Nephron progenitor cell (in vitro differentiated cells): Measurements from ENCODE around the gene PHLDA2.
A peak's percentile ranks its signal among the peaks of the same experiment; 100 is the strongest.

Experiments used
- DNase-seq: peaks from one replicate; pipeline ENCODE4 v3.0.0; 2021
- H3K27ac Mint-ChIP-seq: 2 replicates; pipeline ENCODE4 v1.8.0; 2021; ENCODE audit warnings: mild to moderate bottlenecking, moderate library complexity, mixed read lengths
- H3K27me3 Mint-ChIP-seq: 2 replicates; pipeline ENCODE4 v1.8.0; 2021; ENCODE audit warnings: mild to moderate bottlenecking, low read depth, mixed read lengths; ENCODE audit not compliant: poor library complexity
- H3K36me3 Mint-ChIP-seq: 2 replicates; pipeline ENCODE4 v1.8.0; 2021; ENCODE audit warnings: low read depth, mixed read lengths
- H3K4me1 Mint-ChIP-seq: 2 replicates; pipeline ENCODE4 v1.8.0; 2021; ENCODE audit warnings: mixed read lengths
- H3K4me3 Mint-ChIP-seq: 2 replicates; pipeline ENCODE4 v1.8.0; 2021; ENCODE audit warnings: mild to moderate bottlenecking, moderate library complexity, mixed read lengths
- H3K9me3 Mint-ChIP-seq: 2 replicates; pipeline ENCODE4 v1.8.0; 2021; ENCODE audit warnings: mild to moderate bottlenecking, moderate library complexity, mixed read lengths
- CTCF ChIP-seq: fragments of 200-600 bp; sonication (generic); IDR thresholded peaks from 2 replicates; pipeline ENCODE4 v1.5.0; 2021; ENCODE audit warnings: antibody characterized with exemption

PHLDA2 gene

GRCh38 chr11:2886936-2887335 lies 42.3 kb downstream of the PHLDA2 start:
- H3K27ac Mint-ChIP-seq = no peak overlapping the region
- H3K36me3 Mint-ChIP-seq = peaks cover 11% of the 10 kb centered on the region
- peak overlapping the region; percentile 65 for H3K4me3 Mint-ChIP-seq
- H3K27me3 Mint-ChIP-seq = peaks cover 14% of the 10 kb centered on the region
- peaks cover 52% of the 10 kb centered on the region for H3K4me1 Mint-ChIP-seq
- no peak for TF ChIP-seq CTCF
- H3K9me3 Mint-ChIP-seq = no peaks in the 10 kb centered on the region
- DNase-seq = no peak

GRCh38 chr11:2886191-2886894 lies 42.9 kb downstream of the PHLDA2 start:
- H3K4me3 Mint-ChIP-seq = peak overlapping the region; percentile 65
- peaks cover 11% of the 10 kb centered on the region for H3K36me3 Mint-ChIP-seq
- no peaks in the 10 kb centered on the region for H3K9me3 Mint-ChIP-seq
- no peak overlapping the region for H3K27ac Mint-ChIP-seq
- DNase-seq = peak; percentile 73
- TF ChIP-seq CTCF = no peak
- H3K4me1 Mint-ChIP-seq = peaks cover 46% of the 10 kb centered on the region
- H3K27me3 Mint-ChIP-seq = peaks cover 14% of the 10 kb centered on the region

- peak within 1 kb of the TSS; percentile 21 for H3K27ac Mint-ChIP-seq
- TF ChIP-seq CTCF = no peak
- peaks cover 43% of the 10 kb centered on the region for H3K4me1 Mint-ChIP-seq
- H3K9me3 Mint-ChIP-seq = no peaks in the 10 kb centered on the region
- peak; percentile 91 for DNase-seq
- H3K36me3 Mint-ChIP-seq = peaks cover 11% of the 10 kb centered on the region
- H3K27me3 Mint-ChIP-seq = peaks cover 14% of the 10 kb centered on the region
- peak within 1 kb of the TSS; percentile 94 for H3K4me3 Mint-ChIP-seq
Measured at GRCh38 chr11:2885678-2886081, 43.5 kb downstream of the PHLDA2 start, which contains the start of gene CDKN1C. CDKN1C (minus strand) TSS chr11:2885775; CDS start chr11:2885456, 319 bp downstream.

- peaks cover 14% of the 10 kb centered on the region for H3K27me3 Mint-ChIP-seq
- peak overlapping the region; percentile 21 for H3K27ac Mint-ChIP-seq
- TF ChIP-seq CTCF = no peak
- H3K4me3 Mint-ChIP-seq = peak overlapping the region; percentile 94
- peaks cover 11% of the 10 kb centered on the region for H3K36me3 Mint-ChIP-seq
- no peaks in the 10 kb centered on the region for H3K9me3 Mint-ChIP-seq
- peak; percentile 64 for DNase-seq
- peaks cover 42% of the 10 kb centered on the region for H3K4me1 Mint-ChIP-seq
Measured at GRCh38 chr11:2885017-2885677, 44.1 kb downstream of the PHLDA2 start.

GRCh38 chr11:2883979-2884815 lies 45.0 kb downstream of the PHLDA2 start:
- peak; percentile 59 for DNase-seq

More at GRCh38 chr11:2883979-2884815, 45.0 kb downstream of the PHLDA2 start:
- peaks cover 16% of the 10 kb centered on the region for H3K36me3 Mint-ChIP-seq
- no peaks in the 10 kb centered on the region for H3K9me3 Mint-ChIP-seq
- no peak overlapping the region for H3K27ac Mint-ChIP-seq
- TF ChIP-seq CTCF = no peak
- peaks cover 36% of the 10 kb centered on the region for H3K4me1 Mint-ChIP-seq
- H3K27me3 Mint-ChIP-seq = peaks cover 14% of the 10 kb centered on the region
- H3K4me3 Mint-ChIP-seq = peak overlapping the region; percentile 93
